Natural killer cell (primary cell): ENCODE results near the gene UFD1. TPM values are rescaled to one million over a fixed set of nuclear protein-coding genes. Genes with fewer than 3 reads are reported as not detected.

Source experiments
- ATAC-seq, 3 donors: fragments of 150-1000 bp in 2 of 3; fragments of 200-7000 bp in 1 of 3; cut with Tn5 transposase; 1 replicate in 1 of 3; 2 replicates in 2 of 3; pipeline ENCODE4 v1.10.0; 2021; ENCODE audit warnings: mild to moderate bottlenecking in 2 of 3, moderate library complexity in 2 of 3
- DNase-seq, 2 donors: peaks; one replicate each; pipeline versions ENCODE4 v3.0.0 to v3.0.0-alpha.2; 2013 to 2021; ENCODE audit warnings: mixed read lengths in 1 of 2
- H3K27ac ChIP-seq: one replicate; pipeline ENCODE4 v1.5.1; 2013; ENCODE audit warnings: mild to moderate bottlenecking, low read length
- H3K27me3 ChIP-seq: one replicate; pipeline ENCODE4 v1.6.1; 2013; ENCODE audit warnings: low read length; ENCODE audit not compliant: control insufficient read depth, insufficient read depth
- H3K36me3 ChIP-seq: one replicate; pipeline ENCODE4 v1.6.1; 2013; ENCODE audit warnings: low read length; ENCODE audit not compliant: control insufficient read depth, insufficient read depth
- H3K4me1 ChIP-seq: one replicate; pipeline ENCODE4 v1.6.1; 2013; ENCODE audit warnings: low read length; ENCODE audit not compliant: control insufficient read depth, insufficient read depth
- H3K4me3 ChIP-seq: one replicate; pipeline ENCODE4 v1.5.1; 2013; ENCODE audit warnings: low read length
- H3K9me3 ChIP-seq: one replicate; pipeline ENCODE4 v1.6.1; 2013; ENCODE audit warnings: low read length; ENCODE audit not compliant: control insufficient read depth, insufficient read depth
- H3K27ac Mint-ChIP-seq, 2 donors: one replicate each; pipeline ENCODE4 v1.8.0; 2022; ENCODE audit warnings: mild to moderate bottlenecking in 2 of 2, mixed read lengths in 2 of 2, moderate library complexity in 1 of 2
- H3K27me3 Mint-ChIP-seq, 2 donors: one replicate each; pipeline ENCODE4 v1.8.0; 2022; ENCODE audit warnings: low read depth in 2 of 2, mixed read lengths in 2 of 2
- H3K36me3 Mint-ChIP-seq: one replicate; pipeline ENCODE4 v1.8.0; 2022; ENCODE audit warnings: mixed read lengths
- H3K4me1 Mint-ChIP-seq, 2 donors: one replicate each; pipeline ENCODE4 v1.8.0; 2022; ENCODE audit warnings: mixed read lengths in 2 of 2
- H3K4me3 Mint-ChIP-seq: one replicate; pipeline ENCODE4 v1.8.0; 2022; ENCODE audit warnings: mild to moderate bottlenecking, moderate library complexity, mixed read lengths
- H3K9me3 Mint-ChIP-seq, 2 donors: one replicate each; pipeline ENCODE4 v1.8.0; 2022; ENCODE audit warnings: mixed read lengths in 2 of 2
- CTCF ChIP-seq: fragments of 200-600 bp; IDR thresholded peaks from one replicate; pipeline ENCODE4 v1.8.0; 2022; ENCODE audit warnings: antibody characterized with exemption
- WGBS: methylation state at CpG from one replicate; pipeline ENCODE4 v1.1.7; 2013; ENCODE audit warnings: missing lambda C conversion rate; ENCODE audit not compliant: insufficient coverage; 5-methylcytosine and 5-hydroxymethylcytosine counted together
- intact Hi-C: fragments of 100-400 bp; cut with micrococcal nuclease; formaldehyde crosslinking; loops from one replicate; pipeline ENCODE4 v1.14.2; 2022
- total RNA-seq, 4 donors: library from RNA; stranded (reverse); fragments of 120-200 nt in 1 of 4; gene quantifications; one replicate each; pipeline versions ENCODE4 v1.2.3 to v1.2.4, GENCODE V29; 2013 to 2022

UFD1 gene
- total RNA-seq, 3 donors from 2014 or later (not counting 1 experiment from before 2014, with no cell fraction given), result 73.8 to 101 (median 77.8) TPM

GRCh38 chr22:19488285-19488684 is 9.3 kb upstream of the UFD1 start:
- Mint-ChIP-seq H3K9me3 (no peaks in the 10 kb centered on the region), H3K4me3 (no peak overlapping the region), H3K4me1 (no peaks in the 10 kb centered on the region), H3K27me3 (no peaks in the 10 kb centered on the region), H3K27ac (no peak overlapping the region), H3K36me3 (no peaks in the 10 kb centered on the region)
- intact Hi-C loops, result no loop called here
- H3K9me3 ChIP-seq, result no peaks in the 10 kb centered on the region
- no peaks in the 10 kb centered on the region for H3K4me1 ChIP-seq
- no peak overlapping the region for H3K27ac ChIP-seq
- 100% methylated on average over 2 of the region's 2 CpGs for WGBS
- H3K4me3 ChIP-seq, result no peak overlapping the region
- H3K36me3 ChIP-seq, result no peaks in the 10 kb centered on the region
- DNase-seq (no peak), ATAC-seq (no peak)
- no peak for TF ChIP-seq CTCF
- no peaks in the 10 kb centered on the region for H3K27me3 ChIP-seq

GRCh38 chr22:19483481-19484244 is 4.7 kb upstream of the UFD1 start:
- Histone ChIP-seq H3K4me3 (no peak overlapping the region), H3K36me3 (no peaks in the 10 kb centered on the region), H3K27me3 (no peaks in the 10 kb centered on the region), H3K9me3 (no peaks in the 10 kb centered on the region), H3K27ac (no peak overlapping the region), H3K4me1 (peaks cover 6% of the 10 kb centered on the region)
- no peak overlapping the region for H3K27ac Mint-ChIP-seq
- H3K27me3 Mint-ChIP-seq, result no peaks in the 10 kb centered on the region
- intact Hi-C loops, result no loop called here
- no peak overlapping the region for H3K4me3 Mint-ChIP-seq
- TF ChIP-seq CTCF, result no peak
- 97% methylated on average over 7 of the region's 8 CpGs for WGBS
- H3K36me3 Mint-ChIP-seq, result no peaks in the 10 kb centered on the region
- H3K9me3 Mint-ChIP-seq, result no peaks in the 10 kb centered on the region
- ATAC-seq (no peak), DNase-seq (no peak)
- peaks cover 9 to 15% of the 10 kb centered on the region in 2 donors for H3K4me1 Mint-ChIP-seq

GRCh38 chr22:19482297-19482696 is 3.3 kb upstream of the UFD1 start:
- Histone ChIP-seq H3K27ac (no peak overlapping the region), H3K4me3 (no peak overlapping the region), H3K27me3 (no peaks in the 10 kb centered on the region), H3K4me1 (peaks cover 15% of the 10 kb centered on the region), H3K36me3 (no peaks in the 10 kb centered on the region), H3K9me3 (no peaks in the 10 kb centered on the region)
- WGBS, result 95% methylated on average over 8 of the region's 9 CpGs
- H3K27me3 Mint-ChIP-seq, result no peaks in the 10 kb centered on the region
- H3K4me1 Mint-ChIP-seq, result peaks cover 20 to 27% of the 10 kb centered on the region in 2 donors
- no peaks in the 10 kb centered on the region for H3K36me3 Mint-ChIP-seq
- no peak for TF ChIP-seq CTCF
- no peak overlapping the region for H3K4me3 Mint-ChIP-seq
- ATAC-seq (no peak), DNase-seq (no peak)
- no peaks in the 10 kb centered on the region for H3K9me3 Mint-ChIP-seq
- intact Hi-C loops, result no loop called here
- H3K27ac Mint-ChIP-seq, result no peak overlapping the region

- Mint-ChIP-seq H3K27me3 (no peaks in the 10 kb centered on the region), H3K4me1 (peaks cover 24 to 35% of the 10 kb centered on the region in 2 donors), H3K36me3 (no peaks in the 10 kb centered on the region), H3K4me3 (peak overlapping the region; percentile 98), H3K27ac (peak overlapping the region in 1 of 2 donors; percentile 99), H3K9me3 (no peaks in the 10 kb centered on the region)
- intact Hi-C loops, result no loop called here
- no peak for DNase-seq
- no peaks in the 10 kb centered on the region for H3K9me3 ChIP-seq
- WGBS, result 85% methylated on average over 10 of the region's 10 CpGs
- ATAC-seq, result no peak
- peaks cover 15% of the 10 kb centered on the region for H3K4me1 ChIP-seq
- H3K27ac ChIP-seq, result no peak overlapping the region
- H3K4me3 ChIP-seq, result no peak overlapping the region
- no peaks in the 10 kb centered on the region for H3K27me3 ChIP-seq
- no peak for TF ChIP-seq CTCF
- no peaks in the 10 kb centered on the region for H3K36me3 ChIP-seq
Observed at GRCh38 chr22:19480789-19481188, 1.8 kb upstream of the UFD1 start.
